ENCODE data around the gene SYTL2. TPM values are rescaled to one million over a fixed set of nuclear protein-coding genes. Genes with fewer than 3 reads are reported as not detected.

The SYTL2 gene
- total and polyA plus RNA-seq, 2 donors (not counting 1 experiment from before 2014, with no cell fraction given): 165 to 387 TPM

- no peaks in the 10 kb centered on the region for H3K27me3 ChIP-seq (ENCODE audit: control insufficient read depth, insufficient read depth, low read length)
- no peaks in the 10 kb centered on the region for H4K20me1 ChIP-seq (ENCODE audit: control insufficient read depth, extremely low read depth, insufficient read depth, low read length)
- DNase-seq (ENCODE audit: low read depth in 2 of 2): no peak
- no peaks in the 10 kb centered on the region for H3K36me3 ChIP-seq (ENCODE audit: control insufficient read depth, insufficient read depth, low read length)
- no peak overlapping the region for H3K9ac ChIP-seq (ENCODE audit: insufficient read depth, low read length)
- H3K4me1 ChIP-seq (ENCODE audit: control insufficient read depth, extremely low read depth, insufficient read depth, low read length): no peaks in the 10 kb centered on the region
- H3K79me2 ChIP-seq (ENCODE audit: control insufficient read depth, insufficient read depth, low read length): no peaks in the 10 kb centered on the region
- no peaks in the 10 kb centered on the region for H3K9me3 ChIP-seq (ENCODE audit: control insufficient read depth, insufficient read depth, low read depth, low read length)
- no peak overlapping the region for H2AFZ ChIP-seq (ENCODE audit: low read length)
- TF ChIP-seq, protein P1, sequence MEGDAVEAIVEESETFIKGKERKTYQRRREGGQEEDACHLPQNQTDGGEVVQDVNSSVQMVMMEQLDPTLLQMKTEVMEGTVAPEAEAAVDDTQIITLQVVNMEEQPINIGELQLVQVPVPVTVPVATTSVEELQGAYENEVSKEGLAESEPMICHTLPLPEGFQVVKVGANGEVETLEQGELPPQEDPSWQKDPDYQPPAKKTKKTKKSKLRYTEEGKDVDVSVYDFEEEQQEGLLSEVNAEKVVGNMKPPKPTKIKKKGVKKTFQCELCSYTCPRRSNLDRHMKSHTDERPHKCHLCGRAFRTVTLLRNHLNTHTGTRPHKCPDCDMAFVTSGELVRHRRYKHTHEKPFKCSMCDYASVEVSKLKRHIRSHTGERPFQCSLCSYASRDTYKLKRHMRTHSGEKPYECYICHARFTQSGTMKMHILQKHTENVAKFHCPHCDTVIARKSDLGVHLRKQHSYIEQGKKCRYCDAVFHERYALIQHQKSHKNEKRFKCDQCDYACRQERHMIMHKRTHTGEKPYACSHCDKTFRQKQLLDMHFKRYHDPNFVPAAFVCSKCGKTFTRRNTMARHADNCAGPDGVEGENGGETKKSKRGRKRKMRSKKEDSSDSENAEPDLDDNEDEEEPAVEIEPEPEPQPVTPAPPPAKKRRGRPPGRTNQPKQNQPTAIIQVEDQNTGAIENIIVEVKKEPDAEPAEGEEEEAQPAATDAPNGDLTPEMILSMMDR (conservative IDR thresholded peaks at IDR 0.05 in 1 of 2, IDR thresholded peaks at IDR 0.05 in 1 of 2; ENCODE audit: low read depth in 1 of 2, low read length in 2 of 2): no peak
- TF ChIP-seq EZH2 (IDR thresholded peaks at IDR 0.05; ENCODE audit: low read length, missing control alignments): no peak
- no peak overlapping the region for H3K27ac ChIP-seq (ENCODE audit: insufficient read depth, low read length)
- no peak overlapping the region for H3K4me2 ChIP-seq (ENCODE audit: extremely low read depth, insufficient read depth, low read length)
- H3K4me3 ChIP-seq (replicated peaks in 1 of 4; ENCODE audit: control extremely low read depth in 1 of 4, insufficient read depth in 1 of 4, low read depth in 3 of 4, low read length in 4 of 4): no peak overlapping the region
These were observed 24.3 kb upstream of the SYTL2 start for GRCh38 chr11:85835263-85835662.

GRCh38 chr11:85831050-85831449, 20.1 kb upstream of the SYTL2 start:
- H4K20me1 ChIP-seq (ENCODE audit: control insufficient read depth, extremely low read depth, insufficient read depth, low read length): no peaks in the 10 kb centered on the region
- no peaks in the 10 kb centered on the region for H3K36me3 ChIP-seq (ENCODE audit: control insufficient read depth, insufficient read depth, low read length)
- H3K27ac ChIP-seq (ENCODE audit: insufficient read depth, low read length): no peak overlapping the region
- H3K9me3 ChIP-seq (ENCODE audit: control insufficient read depth, insufficient read depth, low read depth, low read length): no peaks in the 10 kb centered on the region
- H3K27me3 ChIP-seq (ENCODE audit: control insufficient read depth, insufficient read depth, low read length): no peaks in the 10 kb centered on the region
- TF ChIP-seq EZH2 (IDR thresholded peaks at IDR 0.05; ENCODE audit: low read length, missing control alignments): no peak
- TF ChIP-seq, protein P1 (conservative IDR thresholded peaks at IDR 0.05 in 1 of 2, IDR thresholded peaks at IDR 0.05 in 1 of 2; ENCODE audit: low read depth in 1 of 2, low read length in 2 of 2): no peak
- no peak overlapping the region for H3K4me2 ChIP-seq (ENCODE audit: extremely low read depth, insufficient read depth, low read length)
- no peak for DNase-seq (ENCODE audit: low read depth in 2 of 2)
- no peak overlapping the region for H3K4me3 ChIP-seq (replicated peaks in 1 of 4; ENCODE audit: control extremely low read depth in 1 of 4, insufficient read depth in 1 of 4, low read depth in 3 of 4, low read length in 4 of 4)
- no peak overlapping the region for H2AFZ ChIP-seq (ENCODE audit: low read length)
- H3K9ac ChIP-seq (ENCODE audit: insufficient read depth, low read length): no peak overlapping the region
- H3K4me1 ChIP-seq (ENCODE audit: control insufficient read depth, extremely low read depth, insufficient read depth, low read length): peaks cover 22% of the 10 kb centered on the region
- H3K79me2 ChIP-seq (ENCODE audit: control insufficient read depth, insufficient read depth, low read length): no peaks in the 10 kb centered on the region

GRCh38 chr11:85829172-85829571, 18.2 kb upstream of the SYTL2 start:
- no peak overlapping the region for H3K27ac ChIP-seq (ENCODE audit: insufficient read depth, low read length)
- no peaks in the 10 kb centered on the region for H3K36me3 ChIP-seq (ENCODE audit: control insufficient read depth, insufficient read depth, low read length)
- no peak overlapping the region for H3K4me3 ChIP-seq (replicated peaks in 1 of 4; ENCODE audit: control extremely low read depth in 1 of 4, insufficient read depth in 1 of 4, low read depth in 3 of 4, low read length in 4 of 4)
- no peaks in the 10 kb centered on the region for H3K9me3 ChIP-seq (ENCODE audit: control insufficient read depth, insufficient read depth, low read depth, low read length)
- H3K79me2 ChIP-seq (ENCODE audit: control insufficient read depth, insufficient read depth, low read length): no peaks in the 10 kb centered on the region
- no peak overlapping the region for H2AFZ ChIP-seq (ENCODE audit: low read length)
- DNase-seq (ENCODE audit: low read depth in 2 of 2): no peak
- no peak overlapping the region for H3K4me2 ChIP-seq (ENCODE audit: extremely low read depth, insufficient read depth, low read length)
- H3K27me3 ChIP-seq (ENCODE audit: control insufficient read depth, insufficient read depth, low read length): no peaks in the 10 kb centered on the region
- no peaks in the 10 kb centered on the region for H4K20me1 ChIP-seq (ENCODE audit: control insufficient read depth, extremely low read depth, insufficient read depth, low read length)
- TF ChIP-seq, protein P1 (conservative IDR thresholded peaks at IDR 0.05 in 1 of 2, IDR thresholded peaks at IDR 0.05 in 1 of 2; ENCODE audit: low read depth in 1 of 2, low read length in 2 of 2): no peak
- TF ChIP-seq EZH2 (IDR thresholded peaks at IDR 0.05; ENCODE audit: low read length, missing control alignments): no peak
- peaks cover 27% of the 10 kb centered on the region for H3K4me1 ChIP-seq (ENCODE audit: control insufficient read depth, extremely low read depth, insufficient read depth, low read length)
- H3K9ac ChIP-seq (ENCODE audit: insufficient read depth, low read length): no peak overlapping the region
